Measurements from ENCODE around the gene PNMA6A. TPM values are rescaled to one million over a fixed set of nuclear protein-coding genes. Genes with fewer than 3 reads are reported as not detected.
"Not testable (repeated sequence)": the region's sequence is repeated elsewhere in the genome, so short reads cannot be mapped to it uniquely, and the experiment has no call there.

Gene PNMA6A
- total RNA-seq, 1 donor from 2014 or later, result 1.3 TPM

GRCh38 chrX:153123468-153123867 lies 51.2 kb downstream of the PNMA6A start:
- H3K4me3 Mint-ChIP-seq (ENCODE audit: unreplicated experiment); H3K27me3 Mint-ChIP-seq (ENCODE audit: unreplicated experiment); H3K27ac Mint-ChIP-seq (ENCODE audit: unreplicated experiment); H3K36me3 Mint-ChIP-seq (ENCODE audit: low read depth, unreplicated experiment); DNase-seq (ENCODE audit: low spot score); H3K9me3 Mint-ChIP-seq (ENCODE audit: unreplicated experiment); H3K4me1 Mint-ChIP-seq (ENCODE audit: unreplicated experiment): not testable (repeated sequence)

Other genes with a start within 250 kb of the PNMA6A start
- gene CETN2, start 241.7 kb upstream of the PNMA6A start, total RNA-seq (ENCODE audit: unreplicated experiment), result 32.6 TPM
- gene NSDHL, start 241.4 kb upstream of the PNMA6A start, total RNA-seq (ENCODE audit: unreplicated experiment), result 26.5 TPM
- gene ZNF185, start 174.4 kb upstream of the PNMA6A start, total RNA-seq (ENCODE audit: unreplicated experiment), result 2.1 TPM
- gene PNMA5, start 78.3 kb upstream of the PNMA6A start, total RNA-seq (ENCODE audit: unreplicated experiment), result not detected
- gene PNMA3, start 16.0 kb upstream of the PNMA6A start, total RNA-seq (ENCODE audit: unreplicated experiment), result 1.4 TPM
- gene MAGEA1, start 106.8 kb downstream of the PNMA6A start, total RNA-seq (ENCODE audit: unreplicated experiment), result not detected
- not detected for gene PNMA6F, start 249.3 kb downstream of the PNMA6A start, total RNA-seq (ENCODE audit: unreplicated experiment)